HS-27A (cell line): ENCODE measurements around the gene GPR160.
"Not testable (repeated sequence)": the region's sequence is repeated elsewhere in the genome, so short reads cannot be mapped to it uniquely, and the experiment has no call there.

Experiments
- DNase-seq: peaks from one replicate; pipeline ENCODE4 v3.0.0-alpha.2; 2012; ENCODE audit warnings: low read depth, missing footprints

The GPR160 gene

DNA sequence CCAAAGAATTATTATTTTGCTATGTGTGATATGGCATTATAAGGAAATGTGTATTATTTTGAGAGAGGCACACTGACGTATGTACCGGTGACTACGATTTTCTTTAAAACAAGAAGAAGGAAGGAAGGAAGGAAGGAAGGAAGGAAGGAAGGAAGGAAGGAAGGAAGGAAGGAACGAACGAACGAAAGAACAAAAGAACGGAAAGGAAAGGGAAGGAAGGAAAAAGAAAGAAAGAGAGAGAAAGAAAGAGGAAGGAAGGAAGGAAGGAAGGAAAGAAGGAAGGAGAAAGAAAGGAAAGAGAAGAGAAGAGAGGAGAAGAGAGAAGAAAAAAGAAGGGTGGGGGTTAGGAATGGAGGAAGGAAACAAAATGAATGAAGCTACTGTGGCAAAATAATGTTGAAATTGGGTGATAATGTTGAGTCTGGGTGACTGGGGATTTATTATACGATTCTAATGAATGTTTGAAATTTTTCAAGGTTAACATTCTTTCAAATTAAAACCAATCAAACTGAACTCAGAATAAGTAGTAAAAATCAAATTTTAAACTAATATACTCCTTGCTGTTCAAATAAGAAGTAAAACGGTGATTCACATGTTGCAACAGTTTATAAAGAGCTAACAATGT, 73.5 kb downstream of the GPR160 start:
- no peak for DNase-seq

DNA sequence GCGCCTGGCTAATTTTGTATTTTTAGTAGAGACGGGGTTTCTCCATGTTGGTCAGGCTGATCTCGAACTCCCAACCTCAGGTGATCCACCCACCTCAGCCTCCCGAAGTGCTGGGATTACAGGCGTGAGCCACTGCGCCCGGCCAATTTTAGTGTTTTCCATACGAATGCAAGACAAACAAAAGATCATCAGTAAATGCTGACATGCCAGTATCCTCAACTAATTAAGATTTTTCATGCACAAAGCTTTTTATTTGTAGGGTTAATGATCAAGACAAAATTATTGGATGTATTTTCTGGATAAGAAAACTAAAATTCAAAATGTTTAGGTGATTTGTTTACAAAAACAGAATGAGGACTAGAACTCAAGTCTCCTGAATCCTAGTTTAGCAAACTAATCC, 76.4 kb downstream of the GPR160 start:
- DNase-seq = not testable (repeated sequence)

DNA sequence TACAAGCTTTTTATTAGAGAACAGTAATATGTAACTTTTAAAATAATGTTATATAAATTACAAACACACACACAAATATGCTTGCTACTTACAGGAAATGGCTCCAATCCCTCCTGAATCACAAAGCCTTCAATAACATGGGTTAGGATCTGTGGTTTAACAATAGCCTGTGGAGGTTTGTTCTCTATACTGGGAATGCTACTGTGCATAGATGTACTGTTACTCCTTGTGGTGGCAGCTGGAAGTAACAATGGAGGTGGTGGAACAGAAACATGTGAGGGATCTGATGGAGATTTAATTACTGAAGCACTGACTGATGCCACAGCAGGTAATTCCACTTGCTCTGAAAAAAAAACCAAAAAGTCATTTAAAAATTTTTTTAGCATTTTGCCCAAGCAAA, 79.3 kb downstream of the GPR160 start:
- DNase-seq = no peak

DNA sequence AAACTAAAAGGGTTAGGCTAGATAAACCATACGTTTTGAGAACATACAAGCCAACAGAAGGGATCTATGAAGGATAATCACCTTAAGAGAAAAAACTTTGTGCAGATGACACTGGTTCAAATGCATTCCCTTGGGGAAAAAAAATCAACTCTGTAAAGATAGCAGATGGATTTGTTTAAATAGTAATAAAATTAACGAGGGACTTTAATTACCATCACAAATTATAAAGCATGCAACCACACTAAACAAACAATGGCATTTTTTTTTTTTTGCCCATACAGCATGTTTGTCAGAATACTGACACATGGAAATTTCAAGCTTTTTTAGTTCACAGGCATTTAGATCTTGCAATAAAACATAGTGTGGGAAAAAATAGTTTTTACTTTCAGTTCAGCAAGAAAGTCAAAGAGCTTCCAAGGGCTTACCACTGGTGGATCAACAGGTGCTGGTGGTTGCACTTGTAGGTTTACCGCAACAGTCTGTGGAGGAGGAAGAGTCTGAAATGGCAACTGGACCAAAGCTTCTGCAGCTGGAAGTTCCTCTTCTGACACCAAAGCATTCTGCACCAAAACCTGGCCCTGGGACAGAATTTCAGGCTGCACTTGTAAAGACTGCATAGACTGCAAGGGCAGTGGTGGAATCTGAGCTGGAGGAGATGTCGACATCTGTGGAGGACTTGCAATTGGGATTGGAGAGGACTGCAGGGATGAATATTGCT, 90.6 kb downstream of the GPR160 start:
- DNase-seq = no peak

DNA sequence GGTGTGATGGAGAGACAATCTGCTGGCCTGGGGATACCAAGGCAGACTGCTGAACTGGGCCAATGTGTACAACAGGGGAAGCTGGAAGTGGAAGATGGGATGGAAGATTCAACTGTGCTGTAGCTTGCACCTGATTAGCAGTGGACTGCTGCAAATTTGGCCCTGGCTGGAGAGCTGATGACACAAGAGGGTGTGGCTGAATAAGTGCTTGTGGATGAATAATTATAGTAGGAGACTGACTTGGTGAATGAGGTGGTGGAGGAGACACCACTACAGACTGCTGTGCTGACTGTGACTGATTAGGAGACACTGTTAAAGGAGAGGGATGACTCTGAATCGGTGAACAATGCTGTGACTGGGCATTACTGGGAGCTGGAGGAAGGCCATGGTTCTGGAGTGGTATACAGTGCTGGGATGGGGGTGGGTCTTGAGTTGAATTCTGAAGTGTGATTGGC, 91.2 kb downstream of the GPR160 start:
- DNase-seq = no peak

DNA sequence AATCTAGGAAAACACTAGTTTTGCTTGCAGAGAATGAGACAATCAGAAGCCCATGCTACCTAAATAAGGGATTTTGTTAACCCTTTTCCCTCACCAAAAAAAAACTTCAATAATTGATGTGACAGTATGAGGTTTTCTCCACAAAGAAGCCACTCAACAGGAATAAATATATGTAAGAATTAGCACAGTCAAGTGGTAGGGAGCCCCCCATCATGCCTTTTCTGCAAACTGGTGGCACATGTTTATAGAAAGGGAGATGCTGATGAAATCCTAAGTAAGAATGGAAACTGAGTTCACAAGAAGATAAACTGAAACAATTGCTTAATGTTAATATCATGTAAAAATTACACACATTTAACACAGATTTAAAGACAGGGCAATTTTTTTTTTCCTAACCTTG, 92.7 kb downstream of the GPR160 start:
- no peak for DNase-seq

DNA sequence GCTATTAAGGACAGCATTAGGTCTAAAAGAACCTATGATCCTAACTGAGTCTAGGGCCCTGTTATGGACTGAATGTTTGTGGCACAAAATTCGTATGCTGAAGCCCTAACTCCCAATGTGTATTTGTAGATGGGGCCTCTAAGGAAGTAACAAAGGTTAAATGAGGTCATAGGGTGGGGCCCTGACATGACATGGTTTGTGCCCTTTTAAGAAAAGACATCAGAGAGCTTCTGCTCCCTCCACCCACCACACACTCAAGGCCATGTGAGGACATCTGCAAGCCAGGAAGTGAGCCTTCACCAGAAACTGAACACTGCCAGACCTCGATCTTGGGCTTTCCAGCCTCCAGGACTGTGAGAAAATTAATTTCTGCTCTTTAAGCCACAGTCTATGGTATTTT, 94.5 kb downstream of the GPR160 start:
- no peak for DNase-seq
